Ramos (cell line): ENCODE measurements around the gene TCF15.

Experiments used
- in situ Hi-C: fragments of 300-500 bp; cut with MboI; formaldehyde crosslinking; loops from one replicate; pipeline ENCODE4 v1.14.3; 2022; ENCODE audit warnings: low sequenced_read_pairs; ENCODE audit not compliant: unreplicated experiment

Gene TCF15, protein sequence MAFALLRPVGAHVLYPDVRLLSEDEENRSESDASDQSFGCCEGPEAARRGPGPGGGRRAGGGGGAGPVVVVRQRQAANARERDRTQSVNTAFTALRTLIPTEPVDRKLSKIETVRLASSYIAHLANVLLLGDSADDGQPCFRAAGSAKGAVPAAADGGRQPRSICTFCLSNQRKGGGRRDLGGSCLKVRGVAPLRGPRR

DNA sequence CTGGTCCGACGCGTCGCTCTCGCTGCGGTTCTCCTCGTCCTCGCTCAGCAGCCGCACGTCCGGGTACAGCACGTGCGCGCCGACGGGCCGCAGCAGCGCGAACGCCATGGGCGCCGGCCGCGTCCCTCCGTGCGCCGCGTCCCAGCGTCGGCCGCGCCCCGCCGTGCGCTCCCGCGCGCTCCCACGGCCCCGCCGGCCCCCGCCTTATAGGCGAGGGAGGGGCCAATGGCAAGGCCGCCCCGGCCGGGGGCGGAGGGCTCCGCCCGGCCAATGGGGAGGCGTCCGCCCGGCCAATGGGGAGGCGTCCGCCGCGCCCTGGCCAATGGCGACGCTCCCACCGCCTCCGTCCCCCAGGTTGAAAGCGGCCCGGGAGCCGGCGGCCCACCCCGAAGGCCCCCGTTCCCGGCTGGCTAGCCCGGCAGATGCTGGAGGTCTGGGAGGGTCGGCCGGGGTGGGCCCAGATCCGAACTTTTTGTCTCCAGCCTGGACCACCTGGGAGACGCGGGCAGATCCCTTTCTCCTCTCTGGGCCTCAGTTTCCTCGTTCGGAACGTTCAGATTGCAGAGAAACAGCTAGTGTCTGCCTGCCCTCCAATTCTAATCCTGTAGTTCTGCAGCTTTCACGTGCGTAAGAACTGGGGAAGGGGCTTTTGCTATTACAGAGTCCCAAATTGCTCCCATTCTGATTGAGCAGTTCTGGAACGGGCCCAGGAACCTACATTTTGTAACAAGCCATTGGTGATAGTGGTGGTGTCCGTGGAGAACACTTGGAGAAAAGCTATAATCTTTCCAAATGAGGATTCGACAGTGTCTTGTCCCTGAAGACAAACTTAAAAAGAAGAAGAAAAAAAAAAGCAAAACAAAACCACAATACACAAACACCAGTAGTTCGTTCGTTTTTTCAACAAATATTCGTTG lies at the start of gene TCF15:
Gene TCF15 (minus strand): TSS at position 180 of the 917 bp plus-strand sequence. CDS start 72 bp downstream, at position 108.
- in situ Hi-C loops, result no loop called here

- in situ Hi-C loops, result no loop called here
These were observed 48.7 kb upstream of the TCF15 start for GRCh38 chr20:658731-659291.

- in situ Hi-C loops, result no loop called here
These were observed 48.1 kb upstream of the TCF15 start for GRCh38 chr20:658202-658601.

DNA sequence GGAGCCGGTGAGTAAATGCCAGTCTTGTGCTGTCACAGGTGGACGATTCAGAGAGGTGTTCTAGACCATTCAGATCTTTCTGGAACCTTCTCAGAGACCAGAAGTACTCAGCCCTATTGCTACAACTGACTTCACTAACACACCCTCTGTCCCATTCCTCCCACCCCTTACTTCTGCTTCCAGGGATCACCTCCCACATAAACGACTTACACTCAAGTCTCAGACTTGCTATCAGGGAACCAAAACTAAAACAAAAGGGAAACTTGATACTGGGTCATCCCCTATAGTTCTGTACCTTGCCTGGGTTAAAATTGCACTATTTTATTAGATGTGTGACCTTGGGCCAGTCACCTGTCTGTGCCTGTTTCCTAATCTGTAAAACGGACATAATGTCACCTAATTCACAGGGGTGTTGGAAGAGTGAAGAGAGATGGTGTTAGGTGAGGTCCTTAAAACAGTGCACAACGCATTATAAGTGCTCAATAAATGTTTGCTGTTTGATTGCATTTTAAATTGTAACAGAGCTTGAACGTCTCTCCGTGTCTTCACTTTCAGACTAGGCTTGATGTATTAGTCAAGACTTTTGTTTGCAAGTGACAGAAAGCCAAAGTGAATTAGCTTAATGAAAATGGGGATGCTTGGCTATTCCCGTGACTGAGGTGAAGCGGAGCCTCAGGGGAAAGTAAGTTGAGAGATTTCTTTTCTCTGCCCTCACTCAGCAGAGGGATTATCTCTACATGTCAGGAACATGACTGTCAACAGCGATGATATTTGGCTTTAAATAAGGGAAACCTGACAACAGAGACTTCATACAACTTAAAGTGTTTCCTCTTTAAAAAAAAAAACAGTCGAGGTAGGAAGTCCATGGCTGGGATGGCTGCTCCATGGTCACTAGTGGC lies 45.9 kb upstream of the TCF15 start:
- in situ Hi-C loops, result no loop called here

DNA sequence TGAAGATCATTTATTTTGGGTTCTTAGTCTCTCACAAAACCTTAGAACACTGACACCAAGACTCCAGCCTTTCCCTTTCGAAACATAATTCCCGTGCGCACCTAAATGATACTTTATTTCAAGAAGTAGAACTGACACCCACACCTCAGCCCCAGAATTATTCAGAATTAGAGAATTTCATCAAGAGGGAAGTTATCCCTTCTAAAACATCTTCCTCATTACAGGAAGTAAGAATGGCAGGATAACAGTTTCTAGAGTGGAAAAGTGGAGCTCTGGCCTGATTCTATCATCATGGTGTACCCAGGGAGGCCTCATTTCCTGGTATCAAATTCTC lies 44.3 kb upstream of the TCF15 start:
- in situ Hi-C loops, result no loop called here

DNA sequence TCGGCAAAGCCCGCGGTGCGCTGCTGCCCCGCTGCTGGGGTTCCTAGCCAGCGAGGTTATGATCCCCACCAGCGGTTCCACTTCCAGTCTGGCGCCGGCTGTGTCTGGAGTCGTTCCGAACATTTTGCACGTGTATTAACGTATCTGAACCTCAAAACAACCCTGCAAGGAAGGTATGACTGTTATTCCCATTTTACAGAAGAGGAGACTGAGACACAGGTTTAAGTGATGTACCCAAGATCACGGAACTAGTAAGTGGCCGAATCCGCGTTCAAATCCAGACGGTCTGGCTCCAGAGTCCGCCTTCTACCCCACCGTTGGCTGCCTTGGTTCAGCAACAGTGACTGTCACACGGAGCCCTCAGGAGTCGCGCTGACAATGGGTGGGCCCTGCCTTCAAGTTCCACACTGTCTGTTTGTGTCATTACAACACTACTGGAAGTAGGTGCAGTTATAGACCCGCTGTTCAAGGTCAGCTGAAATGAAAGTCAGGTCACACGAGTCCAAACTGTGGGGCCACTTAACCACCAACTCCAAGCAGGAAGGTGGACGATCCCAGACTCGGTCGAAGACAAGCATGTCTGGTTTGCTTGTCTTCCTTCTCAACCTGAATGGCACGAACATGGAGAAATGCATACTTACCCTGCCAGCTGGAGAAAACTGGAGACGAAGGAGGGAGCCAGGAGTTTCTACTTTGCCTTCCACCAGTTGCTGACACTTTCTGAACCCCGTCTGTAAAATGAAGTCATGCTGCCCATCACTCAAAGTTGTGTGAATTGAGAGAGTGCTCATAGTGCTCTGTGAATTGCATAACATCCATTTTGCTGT lies 43.7 kb upstream of the TCF15 start:
- in situ Hi-C loops, result no loop called here

DNA sequence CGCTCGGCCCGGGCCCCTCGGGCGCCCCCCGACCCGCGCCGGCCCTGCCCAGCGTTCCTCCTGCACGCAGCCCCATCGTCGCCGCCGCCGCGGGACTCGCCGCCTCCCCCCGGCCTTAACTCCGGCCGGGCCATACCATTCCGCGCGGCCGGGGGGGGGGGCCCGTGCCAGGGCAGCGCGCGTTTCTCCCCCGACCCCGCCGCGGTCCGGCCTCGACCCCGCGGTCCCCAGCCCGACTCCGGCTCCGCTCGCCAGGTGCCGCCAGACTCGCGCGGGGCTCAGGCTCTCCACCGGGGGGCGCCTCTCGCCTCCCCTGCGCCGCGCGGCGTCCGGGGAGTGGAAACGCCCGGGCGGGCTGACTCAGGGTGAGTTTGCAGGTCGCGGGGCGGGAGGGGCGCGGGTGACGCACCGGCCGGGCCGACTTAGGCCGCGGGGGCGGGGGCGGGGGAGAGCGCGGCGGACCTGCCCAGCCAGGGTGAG lies 43.0 kb upstream of the TCF15 start, which contains the start of gene SRXN1:
Gene SRXN1 (minus strand): TSS at position 91 of the 480 bp plus-strand sequence. CDS start 15 bp downstream, at position 76.
- in situ Hi-C loops, result no loop called here

GRCh38 chr20:652615-653109 lies 42.6 kb upstream of the TCF15 start:
- in situ Hi-C loops, result no loop called here

GRCh38 chr20:651713-652614 lies 41.9 kb upstream of the TCF15 start:
- in situ Hi-C loops, result no loop called here

DNA sequence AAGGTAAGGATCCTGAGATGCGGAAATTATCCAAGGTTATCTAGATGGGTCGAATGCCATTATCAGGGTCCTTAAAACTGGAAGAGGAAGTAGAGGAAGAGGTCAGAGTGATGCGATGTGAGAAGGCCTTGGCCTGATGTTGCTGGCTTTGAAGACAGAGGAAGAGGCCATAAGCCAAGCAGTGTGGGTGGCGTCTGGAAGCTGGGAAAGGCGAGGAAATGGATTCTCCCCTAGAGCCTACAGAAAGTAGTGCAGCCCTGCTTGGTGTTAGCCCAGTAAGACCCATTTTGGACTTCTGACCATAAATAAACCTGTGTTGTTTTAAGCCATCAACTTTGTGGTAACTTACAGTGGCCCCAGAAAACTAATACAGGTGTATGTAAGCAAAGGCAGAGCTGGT lies 40.8 kb upstream of the TCF15 start:
- in situ Hi-C loops, result no loop called here

GRCh38 chr20:650281-650680 lies 40.2 kb upstream of the TCF15 start:
- in situ Hi-C loops, result no loop called here

DNA sequence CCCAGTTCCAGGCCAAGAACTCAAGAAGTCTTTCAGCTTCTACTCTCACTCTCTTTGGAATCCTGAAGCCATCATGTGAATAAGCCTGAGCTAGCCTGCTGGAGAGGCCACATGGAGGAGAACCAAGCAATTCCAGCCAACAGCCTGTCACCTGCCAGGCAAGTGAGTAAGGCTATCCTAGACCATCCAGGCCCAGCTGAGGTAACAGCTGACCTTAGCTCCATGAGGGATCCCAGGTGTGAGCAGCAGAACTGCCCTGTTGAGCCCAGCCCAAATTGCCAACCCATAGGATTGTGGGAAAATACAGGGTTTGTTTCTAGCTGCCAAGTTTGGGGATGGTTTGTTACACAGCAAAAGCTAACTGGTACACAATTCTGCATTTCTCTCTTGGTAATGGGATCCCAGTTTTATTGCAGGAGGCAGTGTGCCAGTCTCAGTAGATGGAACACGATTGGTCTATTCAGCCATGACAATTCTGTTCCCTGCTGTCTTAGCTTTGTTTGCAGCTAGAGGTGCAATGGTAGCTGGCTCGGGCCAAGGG lies 37.4 kb upstream of the TCF15 start:
- in situ Hi-C loops, result loop anchor here (5.0 kb wide), 1 partner anchor 290 kb away; no protein-coding TSS in a partner anchor

DNA sequence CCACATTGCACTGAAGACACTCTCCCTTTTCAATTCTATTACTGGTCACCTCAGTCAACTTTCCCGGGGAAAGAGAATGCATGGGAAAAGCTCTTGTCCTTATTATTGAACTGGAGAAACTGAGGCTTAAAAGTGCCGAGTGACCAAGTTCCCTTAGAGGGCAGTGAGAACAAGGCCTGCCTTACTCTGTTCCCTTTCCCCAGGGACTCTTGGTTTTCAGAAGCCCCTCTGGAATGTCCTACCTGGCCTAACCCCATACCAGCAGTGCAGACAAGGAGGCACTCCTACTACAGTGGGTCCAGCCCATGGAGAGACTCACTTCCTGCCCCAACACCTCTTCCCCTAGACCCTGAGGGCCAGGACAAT lies 36.7 kb upstream of the TCF15 start:
- in situ Hi-C loops, result loop anchor here (5.0 kb wide), 1 partner anchor 290 kb away; no protein-coding TSS in a partner anchor

DNA sequence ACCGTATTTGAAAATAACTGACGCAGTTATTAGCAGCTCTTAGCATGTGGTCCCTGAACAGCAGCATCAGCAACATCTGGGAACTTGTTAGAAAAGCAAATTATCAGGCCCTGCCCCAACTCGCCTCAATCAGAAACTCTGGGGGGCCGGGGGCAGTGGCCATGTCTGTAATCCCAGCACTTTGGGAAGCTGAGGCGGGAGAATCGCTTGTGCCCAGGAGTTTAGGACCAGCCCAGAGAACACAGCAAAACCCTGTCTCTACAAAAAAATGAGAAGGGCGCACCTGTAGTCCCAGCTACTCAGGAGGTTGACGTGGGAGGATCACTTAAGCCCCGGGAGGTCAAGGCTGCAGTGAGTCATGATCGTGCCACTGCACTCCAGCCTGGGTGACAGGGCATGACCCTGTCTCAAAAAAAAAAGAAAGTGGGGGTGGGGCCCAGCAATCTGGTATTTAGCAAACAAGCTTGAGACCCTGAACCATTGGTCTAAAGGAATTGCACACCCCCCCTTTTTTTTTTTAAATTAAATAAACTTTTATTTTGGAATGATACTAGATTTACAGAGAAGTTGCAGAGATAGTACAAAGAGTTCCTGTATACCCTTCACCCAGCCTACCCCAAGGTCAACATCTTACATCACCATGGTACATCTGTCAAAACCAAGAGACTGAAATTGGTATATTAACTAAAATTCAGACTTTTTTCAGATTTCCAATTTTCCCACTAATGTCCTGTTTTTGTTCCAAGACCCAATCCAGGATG lies 36.2 kb upstream of the TCF15 start:
- in situ Hi-C loops, result loop anchor here (5.0 kb wide), 1 partner anchor 289 kb away; no protein-coding TSS in a partner anchor

- in situ Hi-C loops, result loop anchor here (5.0 kb wide), 1 partner anchor 288 kb away; no protein-coding TSS in a partner anchor
These were observed 35.4 kb upstream of the TCF15 start for GRCh38 chr20:645318-646106.

GRCh38 chr20:644692-645317 lies 34.7 kb upstream of the TCF15 start:
- in situ Hi-C loops, result loop anchor here (5.0 kb wide), 1 partner anchor 288 kb away; no protein-coding TSS in a partner anchor
